ENCODE data around the gene HCFC2. TPM values are rescaled to one million over a fixed set of nuclear protein-coding genes. Genes with fewer than 3 reads are reported as not detected.

HCFC2 gene
- total and polyA plus RNA-seq, 2 of the 4 experiments (the other 2 are of a cell fraction) = 12.0 to 34.2 TPM

DNA sequence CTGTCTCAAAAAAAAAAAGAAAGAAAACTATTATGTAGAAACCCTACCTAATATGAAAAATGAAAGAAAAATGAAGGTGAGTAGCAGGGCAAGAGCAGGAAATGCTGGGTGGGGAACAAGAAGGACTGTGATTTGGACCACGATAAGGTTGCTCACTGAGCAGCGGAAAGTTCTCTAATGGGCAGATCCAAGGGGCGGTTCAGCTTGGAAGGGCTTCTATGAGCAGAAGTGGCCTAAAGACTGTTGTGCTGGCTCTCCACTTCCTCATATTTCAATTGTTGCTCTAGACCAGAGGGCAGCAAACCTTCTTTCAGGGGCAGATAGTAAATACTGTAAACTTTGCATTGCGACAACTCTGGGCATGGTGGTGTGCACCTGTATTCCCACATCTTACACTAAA lies 90.0 kb downstream of the HCFC2 start:
- no peak overlapping the region for H2AK5ac ChIP-seq (ENCODE audit: low read depth, low read length)
- no peaks in the 10 kb centered on the region for H3K79me1 ChIP-seq (ENCODE audit: low read depth in 1 of 2, low read length in 2 of 2)
- H3K27me3 ChIP-seq (ENCODE audit: control insufficient read depth, insufficient read depth, low read length) = peaks cover 4% of the 10 kb centered on the region
- H2AFZ ChIP-seq (replicated peaks; ENCODE audit: low read length, poor library complexity) = no peak overlapping the region
- H4K20me1 ChIP-seq (ENCODE audit: insufficient read depth, low read length) = no peaks in the 10 kb centered on the region
- H4K5ac ChIP-seq (ENCODE audit: low read depth, low read length) = no peak overlapping the region
- no peak overlapping the region; the same call in 1 of the 2 replicates for H3K23ac ChIP-seq (ENCODE audit: low read depth, low read length)
- DNase-seq = no peak
- intact Hi-C loops (cut with micrococcal nuclease) = no loop called here
- no peak overlapping the region for H2BK120ac ChIP-seq (ENCODE audit: low read depth, low read length)
- no peak overlapping the region for H3K4me2 ChIP-seq (ENCODE audit: low read depth, low read length)
- H3K4me1 ChIP-seq (ENCODE audit: control insufficient read depth, insufficient read depth, low read length) = no peaks in the 10 kb centered on the region
- WGBS, 2 experiments (ENCODE audit: extremely low coverage in 2 of 2, insufficient read length in 1 of 2) = no CpG with 5 or more reads among the region's 4 CpGs
- H3K4ac ChIP-seq (ENCODE audit: low read depth, low read length) = no peak overlapping the region
- no peaks in the 10 kb centered on the region for H3K9me1 ChIP-seq (ENCODE audit: insufficient read depth, low read length)
- no peak overlapping the region for H2BK5ac ChIP-seq (ENCODE audit: low read depth, low read length, poor library complexity, severe bottlenecking)
- no peak for ATAC-seq (ENCODE audit: low read depth)
- ChIA-PET CTCF (no interaction called here), POLR2A (ENCODE audit: unreplicated experiment) (no interaction called here)
- H3K9me3 ChIP-seq (ENCODE audit: control insufficient read depth, insufficient read depth, low read length) = no peaks in the 10 kb centered on the region
- no peak overlapping the region for H4K91ac ChIP-seq (ENCODE audit: insufficient read depth, low read depth, low read length)
- no TSS peak for BruUV-seq (replicated peaks)
- dilution Hi-C loops (cut with HindIII; ENCODE audit: low sequenced_read_pairs, unreplicated experiment) = no loop called here
- no peak overlapping the region for H3K14ac ChIP-seq (replicated peaks; ENCODE audit: low read depth, low read length)
- TF ChIP-seq BHLHE40 (IDR thresholded peaks at IDR 0.05; ENCODE audit: low read depth, low read length) (no peak), FOS (IDR thresholded peaks at IDR 0.05; ENCODE audit: low read depth, low read length) (no peak), SMC3 (IDR thresholded peaks at IDR 0.05; ENCODE audit: low read depth, low read length) (no peak), POLR2A (IDR thresholded peaks at IDR 0.05; ENCODE audit: low read depth, low read length) (no peak), MXI1 (IDR thresholded peaks at IDR 0.05; ENCODE audit: borderline replicate concordance, low read depth, low read length) (no peak)
- H3K27ac ChIP-seq (ENCODE audit: insufficient read depth, low read length) = no peak overlapping the region
- H2BK15ac ChIP-seq (ENCODE audit: low read depth, low read length) = no peak overlapping the region
- no peak overlapping the region for H3K9ac ChIP-seq (ENCODE audit: low read depth, low read length)
- no peaks in the 10 kb centered on the region for H3K36me3 ChIP-seq (ENCODE audit: control insufficient read depth, insufficient read depth, low read length)
- in situ Hi-C loops (cut with MboI; ENCODE audit: low sequenced_read_pairs) = no loop called here
- H4K8ac ChIP-seq (ENCODE audit: low read depth in 2 of 2, low read length in 2 of 2) = no peak overlapping the region
- no peak overlapping the region for H3K56ac ChIP-seq (ENCODE audit: extremely low read depth, insufficient read depth, low read length)
- no peak overlapping the region for H3K18ac ChIP-seq (ENCODE audit: low read depth, low read length)
- no peak overlapping the region for H2BK20ac ChIP-seq (ENCODE audit: low read depth, low read length)
- no peak overlapping the region for H3K4me3 ChIP-seq (ENCODE audit: insufficient read depth, low read depth, low read length)
- H2AK9ac ChIP-seq (replicated peaks; ENCODE audit: low read depth, low read length, poor library complexity) = no peak overlapping the region

Data from IMR-90 (cell line).